ENCODE results near the gene SH3GL3.

GRCh38 chr15:83569341-83569740 is 122.2 kb downstream of the SH3GL3 start:
- TF ChIP-seq POLR2A (IDR thresholded peaks at IDR 0.05) (no peak), CTCF (IDR thresholded peaks at IDR 0.05 in 8 of 11, conservative IDR thresholded peaks at IDR 0.05 in 3 of 11) (no peak), POLR2AphosphoS5 (IDR thresholded peaks at IDR 0.05) (no peak)
